Heart left ventricle (tissue), 16 donors: ENCODE measurements around the gene FAM89B. TPM values are rescaled to one million over a fixed set of nuclear protein-coding genes. Genes with fewer than 3 reads are reported as not detected.

Experiments used
- ATAC-seq, 4 donors: fragments of 200-7000 bp; cut with Tn5 transposase; one replicate each; pipeline ENCODE4 v1.9.1; 2020 to 2022; ENCODE audit warnings: moderate library complexity in 4 of 4, mild to moderate bottlenecking in 3 of 4, moderate number of reproducible peaks in 1 of 4
- DNase-seq, 5 donors: peaks; one replicate each; pipeline ENCODE4 v3.0.0-alpha.2; 2020
- H3K27ac ChIP-seq, 12 donors: fragments of 200-600 bp; sonication (generic) in 4 of 12; one replicate each; pipeline versions ENCODE4 v1.5.0 to v1.8.0; 2016 to 2022; ENCODE audit warnings: mild to moderate bottlenecking in 2 of 12
- H3K27me3 ChIP-seq, 9 donors: fragments of 200-600 bp; sonication (generic) in 2 of 9; one replicate each; pipeline versions ENCODE4 v1.5.1 to v1.8.0; 2016 to 2022; ENCODE audit warnings: mild to moderate bottlenecking in 3 of 9
- H3K36me3 ChIP-seq, 9 donors: fragments of 200-600 bp; sonication (generic) in 2 of 9; one replicate each; pipeline versions ENCODE4 v1.5.0 to v1.8.0; 2018 to 2022; ENCODE audit warnings: mild to moderate bottlenecking in 2 of 9
- H3K4me1 ChIP-seq, 12 donors: fragments of 200-600 bp; sonication (generic) in 4 of 12; one replicate each; pipeline versions ENCODE4 v1.5.0 to v1.8.0; 2016 to 2022; ENCODE audit warnings: mild to moderate bottlenecking in 3 of 12
- H3K4me3 ChIP-seq, 12 donors: fragments of 200-600 bp; sonication (generic) in 4 of 12; one replicate each; pipeline versions ENCODE4 v1.5.0 to v1.8.0; 2017 to 2022; ENCODE audit warnings: mild to moderate bottlenecking in 9 of 12, moderate library complexity in 4 of 12
- H3K9me3 ChIP-seq, 12 donors: fragments of 200-600 bp; sonication (generic) in 4 of 12; one replicate each; pipeline versions ENCODE4 v1.5.0 to v1.8.0; 2016 to 2022; ENCODE audit warnings: mild to moderate bottlenecking in 1 of 12
- POLR2A ChIP-seq, 2 donors: fragments of 450-650 bp; IDR thresholded peaks; one replicate each; pipeline ENCODE4 v1.6.1; 2017; ENCODE audit warnings: antibody characterized with exemption in 2 of 2, mild to moderate bottlenecking in 2 of 2, moderate library complexity in 2 of 2
- WGBS, 4 donors: extraction: QIAGEN DNeasy Blood & Tissue Kit in 2 of 4; methylation state at CpG; one replicate each; pipeline versions ENCODE4 v1.1.5 to v1.1.7; 2013 to 2018; 5-methylcytosine and 5-hydroxymethylcytosine counted together
- intact Hi-C, 10 donors: fragments of 100-400 bp; cut with DNase I; formaldehyde crosslinking; loops; one replicate each; pipeline versions ENCODE4 v1.11.1 to v1.14.2; 2022
- polyA plus RNA-seq, 2 donors: library from polyadenylated mRNA; stranded (reverse); fragments of 200-250 nt; gene quantifications; one replicate each; pipeline ENCODE4 v1.2.3, GENCODE V29; 2013
- total RNA-seq, 9 donors: library from RNA; depleted of rRNA in 2 of 9; stranded (reverse); fragments of >200 nt in 2 of 9; fragmentation: NEBNext Ultra II Directional in 3 of 9; extraction: Animal tissue kit (Norgen Biotek cat#: 25700) in 3 of 9; gene quantifications; one replicate each; pipeline versions ENCODE4 v1.1.0 to v1.2.4, GENCODE V29; 2016 to 2023
- TF ChIP-seq, protein P1 (sequence below), 12 donors: fragments of 200-600 bp; sonication (generic) in 4 of 12; IDR thresholded peaks; one replicate each; pipeline versions ENCODE4 v1.5.0 to v1.8.0; 2018 to 2022; ENCODE audit warnings: antibody characterized with exemption in 12 of 12, mild to moderate bottlenecking in 5 of 12
- donor health status: ischemic (EF 13 %, LVEDD 7.1; RV severe dilation, severe dysfunction).
- donor health status: healthy with polysubstance abuse.
- donor health status: DM: no; HTN: yes; CAD: no.
- donor health status: DM: no; HTN: no; CAD: no.
- donor health status: ischemic (EF 25% LVEDD 6.9; RV normal size, moderate dysfunction).
- donor health status: ischemic (EF 25% LVEDD 5.7; RV mildly dilated, moderate dysfunction).
- donor health status: healthy.
- donor health status: DM: yes; HTN: yes; CAD: no.
- donor health status: ischemic (EF 35%, LVEDD 5.7; RV mildly dilated, moderate dysfunction).
- donor health status: nonischemic (EF 11% LVEDD 7.7; RV severe dilation, severe dysfunction).
- donor health status: DM: yes; HTN: yes; CAD: no.
- donor health status: PGD.
- donor health status: ischemic (EF 29% LVEDD 5.4; RV normal size, mild dysfunction).
- donor health status: nonischemic (EF 23%, LVEDD 6.1; RV moderate dilation, normal function).

FAM89B gene
- total and polyA plus RNA-seq, 11 donors: 25.8 to 87.9 (median 44.2) TPM

DNA sequence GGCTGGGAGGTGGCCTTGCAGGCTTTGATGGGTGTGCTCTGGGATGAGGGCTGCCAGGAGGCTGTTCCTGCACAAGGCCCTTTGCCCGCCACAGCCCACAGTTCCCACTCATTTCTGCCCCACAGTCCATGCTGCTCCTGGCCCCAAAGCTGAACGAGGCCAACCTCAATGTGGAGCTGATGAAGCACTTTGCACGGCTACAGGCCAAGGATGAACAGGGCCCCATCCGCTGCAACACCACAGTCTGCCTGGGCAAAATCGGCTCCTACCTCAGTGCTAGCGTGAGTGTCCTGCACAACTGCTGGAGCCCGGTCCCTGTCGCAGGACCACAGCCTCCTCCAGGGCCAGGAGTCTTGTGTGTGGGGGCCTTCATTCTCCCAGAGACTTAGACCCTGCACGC, 37.2 kb upstream of the FAM89B start:
- H3K4me1 ChIP-seq: peaks cover 0 to 8% (median 7%) of the 10 kb centered on the region in 12 donors
- WGBS, 4 donors: 85 to 91% (median 87%) methylated on average over 9 of the region's 9 CpGs
- ATAC-seq (no peak), DNase-seq (no peak)
- H3K4me3 ChIP-seq: no peak overlapping the region
- H3K9me3 ChIP-seq: no peaks in the 10 kb centered on the region
- peaks cover 2 to 92% (median 83%) of the 10 kb centered on the region in 9 donors for H3K36me3 ChIP-seq
- TF ChIP-seq, protein P1, sequence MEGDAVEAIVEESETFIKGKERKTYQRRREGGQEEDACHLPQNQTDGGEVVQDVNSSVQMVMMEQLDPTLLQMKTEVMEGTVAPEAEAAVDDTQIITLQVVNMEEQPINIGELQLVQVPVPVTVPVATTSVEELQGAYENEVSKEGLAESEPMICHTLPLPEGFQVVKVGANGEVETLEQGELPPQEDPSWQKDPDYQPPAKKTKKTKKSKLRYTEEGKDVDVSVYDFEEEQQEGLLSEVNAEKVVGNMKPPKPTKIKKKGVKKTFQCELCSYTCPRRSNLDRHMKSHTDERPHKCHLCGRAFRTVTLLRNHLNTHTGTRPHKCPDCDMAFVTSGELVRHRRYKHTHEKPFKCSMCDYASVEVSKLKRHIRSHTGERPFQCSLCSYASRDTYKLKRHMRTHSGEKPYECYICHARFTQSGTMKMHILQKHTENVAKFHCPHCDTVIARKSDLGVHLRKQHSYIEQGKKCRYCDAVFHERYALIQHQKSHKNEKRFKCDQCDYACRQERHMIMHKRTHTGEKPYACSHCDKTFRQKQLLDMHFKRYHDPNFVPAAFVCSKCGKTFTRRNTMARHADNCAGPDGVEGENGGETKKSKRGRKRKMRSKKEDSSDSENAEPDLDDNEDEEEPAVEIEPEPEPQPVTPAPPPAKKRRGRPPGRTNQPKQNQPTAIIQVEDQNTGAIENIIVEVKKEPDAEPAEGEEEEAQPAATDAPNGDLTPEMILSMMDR (IDR thresholded peaks at IDR 0.05): no peak
- no peak for TF ChIP-seq POLR2A (IDR thresholded peaks at IDR 0.05)
- no peaks in the 10 kb centered on the region for H3K27me3 ChIP-seq
- no peak overlapping the region for H3K27ac ChIP-seq
- intact Hi-C loops: loop anchor here in 2 of 10 donors (5.0 kb wide), 2 partner anchors 57 to 62 kb away; partner anchors contain the start of gene KCNK7 (in 1 of the 2)

DNA sequence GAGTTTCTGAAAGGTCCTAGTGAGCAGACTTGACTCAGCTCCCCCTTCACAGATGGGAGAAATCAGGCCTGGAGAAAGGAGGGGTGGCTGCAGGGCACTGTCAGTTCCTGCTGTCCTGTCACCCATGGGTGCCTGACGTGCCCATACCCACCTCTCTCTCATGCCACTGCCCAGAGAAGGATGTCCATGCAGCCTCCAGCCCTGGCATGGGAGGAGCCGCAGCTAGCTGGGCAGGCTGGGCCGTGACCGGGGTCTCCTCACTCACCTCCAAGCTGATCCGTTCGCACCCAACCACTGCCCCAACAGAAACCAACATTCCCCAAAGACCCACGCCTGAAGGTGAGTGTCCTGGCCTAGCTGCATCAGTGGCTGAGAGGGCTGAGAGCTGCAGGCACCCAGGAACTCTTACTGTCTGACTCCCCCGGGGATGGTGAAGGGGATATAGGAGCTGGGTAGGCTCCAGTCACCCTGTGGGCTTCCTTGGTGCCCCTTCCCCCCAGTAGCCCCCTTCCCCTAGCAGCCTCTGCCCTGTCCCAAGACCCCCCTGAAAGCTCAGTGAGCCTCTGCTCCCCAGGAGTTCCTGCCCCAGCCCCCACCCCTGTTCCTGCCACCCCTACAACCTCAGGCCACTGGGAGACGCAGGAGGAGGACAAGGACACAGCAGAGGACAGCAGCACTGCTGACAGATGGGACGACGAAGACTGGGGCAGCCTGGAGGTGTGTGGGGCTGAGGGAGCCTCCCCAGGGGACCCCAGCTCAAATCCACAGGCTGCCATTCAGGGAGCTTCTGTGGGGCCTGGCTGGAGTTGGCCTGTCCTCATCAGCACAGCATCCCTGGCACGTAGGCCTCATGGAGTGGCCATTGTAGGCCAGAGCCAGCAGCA, 35.7 kb upstream of the FAM89B start:
- Histone ChIP-seq H3K4me1 (peaks cover 0 to 23% (median 18%) of the 10 kb centered on the region in 12 donors), H3K9me3 (no peaks in the 10 kb centered on the region), H3K27me3 (no peaks in the 10 kb centered on the region), H3K4me3 (no peak overlapping the region), H3K27ac (no peak overlapping the region), H3K36me3 (peaks cover 1 to 77% (median 67%) of the 10 kb centered on the region in 9 donors)
- DNase-seq (no peak), ATAC-seq (no peak)
- WGBS, 4 donors: 79 to 89% (median 84%) methylated on average over 6 to 12 of the region's 12 CpGs
- intact Hi-C loops: loop anchor here in 2 of 10 donors (5.0 kb wide), 2 partner anchors 56 to 61 kb away; partner anchors contain the start of gene KCNK7 (in 1 of the 2)
- no peak for TF ChIP-seq POLR2A (IDR thresholded peaks at IDR 0.05)

DNA sequence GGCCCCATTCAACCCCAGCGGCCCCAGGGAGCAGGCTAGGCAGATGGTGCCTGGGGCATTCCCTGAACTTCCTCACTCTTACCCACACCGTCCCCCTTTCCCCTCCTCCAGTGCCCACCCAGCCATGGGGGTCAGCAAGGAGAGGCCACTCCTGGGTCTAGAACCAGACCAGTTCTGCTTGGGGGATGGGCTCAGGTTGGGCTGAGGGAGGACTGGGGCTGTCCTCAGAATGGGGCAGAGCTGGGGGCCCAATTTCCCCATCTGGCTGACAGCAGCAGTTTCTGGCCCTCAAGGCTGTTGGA, 35.1 kb upstream of the FAM89B start:
- ATAC-seq (no peak), DNase-seq (no peak)
- WGBS, 4 donors: 79 to 100% (median 92%) methylated on average over 1 to 2 of the region's 2 CpGs
- Histone ChIP-seq H3K4me1 (peaks cover 0 to 28% (median 20%) of the 10 kb centered on the region in 12 donors), H3K27me3 (no peaks in the 10 kb centered on the region), H3K27ac (no peak overlapping the region), H3K36me3 (peaks cover 0 to 72% (median 61%) of the 10 kb centered on the region in 9 donors), H3K9me3 (no peaks in the 10 kb centered on the region), H3K4me3 (no peak overlapping the region)
- no peak for TF ChIP-seq POLR2A (IDR thresholded peaks at IDR 0.05)
- TF ChIP-seq, protein P1 (IDR thresholded peaks at IDR 0.05): no peak
- intact Hi-C loops: loop anchor here in 2 of 10 donors (5.0 kb wide), 2 partner anchors 55 to 60 kb away; partner anchors contain the start of gene KCNK7 (in 1 of the 2)

DNA sequence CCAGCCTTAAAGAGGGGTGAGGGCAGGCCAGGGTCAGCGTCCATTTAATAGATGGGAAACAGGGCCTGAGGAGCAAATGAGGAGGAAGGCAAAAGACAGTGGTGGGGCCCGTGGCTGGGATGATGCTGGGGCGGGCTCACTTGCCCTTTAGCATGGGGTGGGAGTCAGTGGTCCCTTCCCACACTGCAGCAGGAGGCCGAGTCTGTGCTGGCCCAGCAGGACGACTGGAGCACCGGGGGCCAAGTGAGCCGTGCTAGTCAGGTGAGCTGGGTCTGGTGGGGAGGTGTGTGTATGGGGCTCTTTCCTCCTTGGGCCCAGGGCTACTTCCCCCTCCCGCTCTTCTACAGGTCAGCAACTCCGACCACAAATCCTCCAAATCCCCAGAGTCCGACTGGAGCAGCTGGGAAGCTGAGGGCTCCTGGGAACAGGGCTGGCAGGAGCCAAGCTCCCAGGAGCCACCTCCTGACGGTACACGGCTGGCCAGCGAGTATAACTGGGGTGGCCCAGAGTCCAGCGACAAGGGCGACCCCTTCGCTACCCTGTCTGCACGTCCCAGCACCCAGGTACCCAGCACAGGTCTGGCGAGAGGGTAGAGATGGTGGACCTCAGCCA, 34.6 kb upstream of the FAM89B start:
- WGBS, 4 donors: 80 to 88% (median 83%) methylated on average over 12 to 18 of the region's 18 CpGs
- H3K36me3 ChIP-seq: peaks cover 0 to 69% (median 56%) of the 10 kb centered on the region in 9 donors
- no peaks in the 10 kb centered on the region for H3K9me3 ChIP-seq
- DNase-seq (no peak), ATAC-seq (no peak)
- H3K4me3 ChIP-seq: no peak overlapping the region
- no peak overlapping the region for H3K27ac ChIP-seq
- intact Hi-C loops: loop anchor here in 2 of 10 donors (5.0 kb wide), 2 partner anchors 55 to 60 kb away; partner anchors contain the start of gene KCNK7 (in 1 of the 2)
- H3K27me3 ChIP-seq: no peaks in the 10 kb centered on the region
- H3K4me1 ChIP-seq: peaks cover 0 to 28% (median 20%) of the 10 kb centered on the region in 12 donors
- no peak for TF ChIP-seq POLR2A (IDR thresholded peaks at IDR 0.05)
- TF ChIP-seq, protein P1 (IDR thresholded peaks at IDR 0.05): no peak
